Left forelimb (tissue), 1 donor: ENCODE data around the gene HDAC9.

ENCODE experiments used
- DNase-seq: peaks from one replicate; pipeline ENCODE4 v3.0.0-alpha.2; 2018; ENCODE audit warnings: low spot score

The HDAC9 gene

DNA sequence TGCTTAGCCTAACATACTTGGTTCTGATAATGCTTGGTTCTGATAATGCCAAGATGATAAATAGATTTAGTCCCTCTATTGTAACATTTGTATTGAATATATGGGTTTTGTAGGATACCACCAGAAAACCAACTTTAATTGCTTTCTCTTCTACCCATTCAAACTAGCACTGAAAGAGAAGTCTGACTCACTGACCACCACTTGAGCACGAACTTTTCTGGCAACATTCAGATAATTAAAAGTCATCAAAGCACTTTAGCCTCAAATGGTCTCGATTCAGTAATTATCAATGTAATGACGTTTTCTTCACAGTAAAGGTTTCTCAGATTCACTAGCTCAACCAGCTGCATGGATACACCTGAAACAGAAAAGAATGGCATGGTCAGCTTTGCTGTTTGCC lies 63.0 kb downstream of the HDAC9 start:
- DNase-seq = no peak

DNA sequence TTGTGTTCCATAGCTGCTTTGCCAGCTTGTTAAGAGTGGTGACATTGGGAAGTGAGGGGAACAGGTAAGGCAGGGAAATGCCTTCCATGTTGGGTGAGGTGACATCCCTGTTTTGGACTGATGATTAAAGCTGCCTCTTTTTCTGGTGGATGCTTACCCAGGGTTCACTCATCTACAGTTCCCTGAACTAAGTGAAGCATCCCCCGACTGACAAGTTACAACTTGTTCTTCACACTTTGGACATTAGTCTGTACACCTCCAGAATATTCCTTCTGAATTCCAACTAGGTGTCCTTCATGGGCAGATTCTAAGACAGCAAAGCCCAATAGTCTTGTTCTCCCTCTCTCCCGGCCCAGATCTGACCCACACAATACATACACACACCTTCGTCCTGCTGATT lies 63.4 kb downstream of the HDAC9 start:
- DNase-seq = no peak

DNA sequence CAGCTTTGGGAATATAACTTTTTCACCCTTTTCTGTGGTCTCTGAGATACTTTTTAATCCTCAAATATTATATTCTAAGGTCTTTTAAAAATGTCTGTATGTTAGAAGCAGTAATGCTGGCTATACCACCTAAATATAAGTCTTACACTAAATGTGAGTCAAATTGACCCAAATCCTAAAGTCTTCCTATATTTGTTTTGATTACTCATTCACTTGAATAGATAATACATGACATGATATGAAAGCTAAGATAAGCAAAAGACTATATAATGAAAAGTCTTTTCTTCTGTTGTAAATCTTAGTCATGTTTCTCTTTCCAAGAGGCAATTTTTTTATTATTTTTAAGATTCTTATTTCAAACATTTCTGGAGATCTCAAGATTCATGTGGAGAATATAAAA lies 64.2 kb downstream of the HDAC9 start:
- DNase-seq = no peak

DNA sequence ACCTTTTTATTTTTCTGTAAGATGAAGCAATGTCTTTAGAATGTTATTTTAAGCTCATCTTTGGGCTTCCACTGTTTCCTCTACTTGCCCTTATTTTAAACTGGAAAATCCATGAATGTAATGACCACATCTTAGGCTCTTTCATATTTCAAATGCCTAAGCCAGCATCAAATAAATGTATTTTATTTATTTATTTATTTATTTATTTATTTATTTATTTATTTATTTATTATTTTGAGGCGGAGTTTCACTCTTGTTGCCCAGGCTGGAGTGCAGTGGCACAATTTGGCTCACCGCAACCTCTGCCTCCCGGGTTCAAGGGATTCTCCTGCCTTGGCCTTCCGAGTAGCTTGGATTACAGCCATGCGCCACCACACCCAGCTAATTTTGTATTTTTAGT lies 69.2 kb downstream of the HDAC9 start:
- DNase-seq = no peak

DNA sequence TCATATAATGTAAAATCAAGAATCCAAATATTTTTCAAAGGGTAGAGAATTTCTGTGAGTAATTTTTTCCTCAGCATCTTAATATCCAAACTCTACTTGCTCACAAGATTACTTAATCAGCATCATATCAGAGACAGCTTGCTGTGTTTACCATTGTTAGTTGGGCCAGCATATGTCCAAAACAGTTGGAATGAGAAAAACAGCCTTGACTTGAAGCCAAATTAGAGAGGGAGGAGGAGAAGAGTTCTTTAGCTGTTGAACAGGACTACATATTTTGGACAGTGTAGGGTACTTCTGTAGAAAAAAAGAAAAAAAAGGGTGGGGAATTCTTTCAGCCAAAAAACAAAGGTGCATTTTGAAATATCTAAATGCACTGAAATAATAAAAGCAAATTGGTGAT lies 69.8 kb downstream of the HDAC9 start:
- no peak for DNase-seq

DNA sequence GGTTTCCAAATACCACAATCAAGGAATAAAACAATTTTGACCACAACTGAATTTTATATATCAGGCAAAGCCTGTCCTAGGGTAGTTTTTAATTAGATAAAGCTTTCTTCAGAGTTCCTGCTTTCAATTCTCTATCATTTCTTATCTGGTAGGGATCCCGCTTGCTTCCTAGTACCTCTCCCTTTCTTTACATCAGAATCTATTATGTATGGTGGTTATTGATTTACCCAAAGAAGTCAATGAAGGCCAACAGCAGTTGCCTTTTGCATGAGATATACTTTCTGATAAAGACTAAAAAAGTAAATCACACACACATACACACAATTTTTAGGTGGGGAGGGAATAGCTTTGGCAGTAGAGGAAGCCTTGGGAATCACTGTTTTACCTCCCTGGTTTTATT lies 70.7 kb downstream of the HDAC9 start:
- no peak for DNase-seq

DNA sequence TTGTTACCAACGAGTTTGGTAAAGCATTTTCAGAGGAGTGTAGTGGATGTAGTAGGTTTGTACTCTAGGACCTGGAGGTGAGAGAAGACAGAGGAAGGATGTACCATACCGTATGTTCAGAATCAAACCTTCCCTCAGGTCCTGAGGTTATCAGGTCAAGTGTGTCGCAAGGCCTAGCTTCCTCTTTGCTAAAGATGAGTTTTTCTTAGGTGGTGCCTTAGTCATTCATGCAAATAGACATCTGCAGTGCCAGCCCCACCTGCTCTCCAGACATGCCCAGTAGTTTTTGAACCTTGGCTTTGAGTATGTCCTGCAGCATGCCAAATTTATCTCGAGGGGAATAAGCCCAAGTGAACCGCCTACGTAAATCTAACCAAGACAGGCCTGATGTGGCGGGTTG lies 71.3 kb downstream of the HDAC9 start:
- DNase-seq = no peak

DNA sequence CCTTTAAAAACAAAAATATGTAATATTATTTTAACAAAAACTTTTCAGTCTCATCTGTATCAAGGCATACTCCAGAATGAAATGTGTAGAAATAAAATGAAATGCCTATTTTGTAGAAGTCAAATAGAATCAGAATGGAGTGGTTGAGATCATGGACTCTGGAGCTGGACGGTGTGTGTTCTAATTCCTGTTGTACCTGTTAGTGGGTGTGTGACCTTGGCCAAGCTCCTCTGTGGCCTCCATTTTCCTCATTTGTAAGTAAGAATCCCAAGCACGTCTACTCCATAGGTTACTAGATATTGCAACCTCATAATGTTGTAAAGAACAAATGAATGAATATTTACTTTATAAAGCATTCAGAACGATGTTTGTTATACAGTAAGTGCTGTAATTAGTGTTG lies 74.9 kb downstream of the HDAC9 start:
- no peak for DNase-seq

DNA sequence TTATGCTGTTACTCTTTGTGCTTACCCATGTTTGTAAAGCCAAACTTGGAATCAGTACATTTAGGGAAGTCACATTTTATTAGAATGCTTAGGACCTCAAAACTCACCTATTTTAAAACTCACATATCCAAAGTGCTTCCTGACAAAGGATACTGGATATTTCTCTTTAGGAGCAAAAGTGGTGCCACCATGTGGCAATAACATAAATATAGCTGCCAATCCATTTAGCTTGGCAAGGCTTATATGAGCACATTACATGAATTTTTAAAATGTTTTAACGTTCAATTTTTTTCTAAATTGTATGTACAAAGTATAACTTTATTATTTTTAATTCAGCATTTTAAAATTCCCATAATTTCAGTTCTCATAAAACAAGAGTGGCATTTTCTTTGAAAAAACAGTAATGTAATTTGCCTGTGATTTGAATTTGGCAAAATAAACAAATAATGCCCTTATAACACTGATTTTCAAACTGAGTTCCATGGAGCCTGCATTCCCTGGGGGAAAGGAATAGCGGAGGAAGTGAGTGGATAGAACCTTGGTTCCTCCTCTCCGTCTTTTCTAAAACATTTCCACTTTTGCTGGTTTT lies 75.4 kb downstream of the HDAC9 start:
- DNase-seq = no peak

DNA sequence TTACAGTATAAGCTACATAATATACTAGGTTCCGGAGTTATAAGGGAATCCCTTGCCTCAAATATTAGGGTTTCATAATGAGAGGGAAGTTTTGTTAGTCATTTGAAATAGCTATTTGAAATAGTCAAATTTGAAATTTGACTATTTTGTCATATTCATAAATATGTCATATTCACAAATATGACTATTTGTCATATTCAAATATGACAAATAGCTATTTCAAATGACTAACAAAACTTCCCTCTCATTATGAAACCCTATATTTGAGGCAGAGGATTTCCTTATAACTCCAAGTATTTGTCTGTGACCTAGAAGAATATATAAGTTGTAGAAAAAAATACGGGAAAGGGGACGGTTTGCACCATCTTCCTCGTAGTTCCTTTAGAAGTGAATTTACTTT lies 76.6 kb downstream of the HDAC9 start:
- no peak for DNase-seq

DNA sequence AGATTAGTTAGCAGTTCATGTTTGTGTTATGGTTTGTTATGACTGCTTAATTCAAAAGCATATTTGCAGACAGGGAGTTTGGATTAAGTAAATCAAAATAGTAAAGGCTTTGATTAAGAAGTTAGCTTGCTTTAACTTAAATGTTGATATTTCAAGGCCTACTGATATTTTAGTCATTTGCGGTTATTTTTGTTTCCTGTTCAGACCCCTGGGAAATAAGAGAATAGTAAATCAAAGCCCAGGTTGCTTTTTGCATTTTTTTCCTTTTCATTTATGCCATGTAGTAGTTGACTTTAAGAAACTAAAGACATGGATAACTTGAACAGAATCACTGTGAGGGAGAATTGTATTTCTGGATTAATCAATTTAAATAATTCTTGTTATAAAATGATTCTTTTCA lies 77.3 kb downstream of the HDAC9 start:
- no peak for DNase-seq

DNA sequence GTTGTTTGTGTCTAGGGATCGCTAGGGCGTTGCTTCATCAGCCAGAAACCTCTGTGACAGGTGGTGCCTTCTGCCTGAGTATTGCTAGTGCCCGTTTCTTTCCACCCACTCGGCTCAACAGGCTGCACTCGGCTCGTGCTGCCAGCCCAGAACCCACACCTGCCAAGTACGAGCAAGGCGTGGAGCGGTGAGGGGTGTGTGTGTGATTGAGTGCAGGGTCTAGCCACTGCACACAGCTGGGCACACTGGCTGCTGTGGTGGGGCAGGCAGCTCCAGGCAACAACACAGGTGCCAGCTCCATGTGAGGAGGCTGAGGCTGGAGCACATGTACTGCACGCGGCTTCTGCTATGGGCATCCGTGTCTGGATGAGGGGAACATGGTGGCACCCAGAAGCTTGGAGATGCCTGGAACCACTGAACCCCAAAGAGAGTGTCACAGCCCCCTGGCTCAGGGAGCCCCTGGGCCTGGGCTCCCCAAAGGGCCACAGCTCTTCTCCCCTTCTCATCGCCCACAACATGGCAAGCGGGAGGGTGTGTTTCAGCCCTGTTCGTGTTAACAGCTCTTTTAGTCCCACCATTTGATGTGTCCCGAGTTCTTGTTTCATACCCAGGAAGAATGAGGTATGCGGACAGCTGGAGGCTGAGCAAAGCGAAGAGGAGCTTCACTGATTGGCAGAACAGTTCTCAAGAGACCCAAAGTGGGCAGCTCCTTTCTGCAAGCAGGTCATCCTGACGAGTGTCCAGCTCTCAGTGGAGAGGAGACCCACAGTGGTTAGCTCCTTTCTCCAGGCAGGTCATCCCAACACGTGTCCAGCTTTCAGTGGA lies 78.1 kb downstream of the HDAC9 start:
- no peak for DNase-seq

DNA sequence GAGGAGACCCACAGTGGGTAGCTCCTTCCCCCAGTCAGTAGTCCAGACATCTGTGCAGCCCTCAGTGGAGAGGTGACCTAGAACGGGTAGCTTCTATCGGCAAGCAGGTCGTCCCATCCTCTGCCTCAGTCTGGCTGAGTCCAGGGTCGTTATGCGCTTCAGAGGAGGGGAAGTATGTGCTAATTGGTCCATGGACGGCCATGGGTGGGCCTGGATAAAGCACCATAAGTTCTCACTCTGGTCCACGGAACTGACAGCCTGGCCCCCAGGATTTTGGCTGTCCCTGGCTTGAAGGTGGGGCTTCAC lies 78.6 kb downstream of the HDAC9 start:
- DNase-seq = no peak

DNA sequence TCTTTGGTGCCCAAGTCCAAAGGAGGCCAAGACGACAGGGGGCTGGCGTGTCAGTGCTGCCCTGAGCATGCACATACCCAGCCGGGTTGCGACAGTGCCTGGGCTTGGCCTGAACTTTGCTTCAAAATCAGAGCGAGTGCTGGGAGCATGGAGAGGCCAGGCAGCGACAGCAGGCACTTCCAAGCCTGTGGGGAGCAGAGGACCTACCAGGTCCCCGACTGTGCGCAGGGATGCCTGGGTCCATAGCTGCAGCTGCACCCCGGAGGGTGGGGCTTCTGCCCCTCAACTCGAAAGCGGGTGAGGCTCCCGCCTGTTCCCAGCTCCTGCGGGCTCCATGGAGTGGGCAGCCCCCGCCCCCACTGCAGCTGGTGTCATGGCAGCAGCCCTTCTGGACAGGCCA lies 79.1 kb downstream of the HDAC9 start:
- no peak for DNase-seq

DNA sequence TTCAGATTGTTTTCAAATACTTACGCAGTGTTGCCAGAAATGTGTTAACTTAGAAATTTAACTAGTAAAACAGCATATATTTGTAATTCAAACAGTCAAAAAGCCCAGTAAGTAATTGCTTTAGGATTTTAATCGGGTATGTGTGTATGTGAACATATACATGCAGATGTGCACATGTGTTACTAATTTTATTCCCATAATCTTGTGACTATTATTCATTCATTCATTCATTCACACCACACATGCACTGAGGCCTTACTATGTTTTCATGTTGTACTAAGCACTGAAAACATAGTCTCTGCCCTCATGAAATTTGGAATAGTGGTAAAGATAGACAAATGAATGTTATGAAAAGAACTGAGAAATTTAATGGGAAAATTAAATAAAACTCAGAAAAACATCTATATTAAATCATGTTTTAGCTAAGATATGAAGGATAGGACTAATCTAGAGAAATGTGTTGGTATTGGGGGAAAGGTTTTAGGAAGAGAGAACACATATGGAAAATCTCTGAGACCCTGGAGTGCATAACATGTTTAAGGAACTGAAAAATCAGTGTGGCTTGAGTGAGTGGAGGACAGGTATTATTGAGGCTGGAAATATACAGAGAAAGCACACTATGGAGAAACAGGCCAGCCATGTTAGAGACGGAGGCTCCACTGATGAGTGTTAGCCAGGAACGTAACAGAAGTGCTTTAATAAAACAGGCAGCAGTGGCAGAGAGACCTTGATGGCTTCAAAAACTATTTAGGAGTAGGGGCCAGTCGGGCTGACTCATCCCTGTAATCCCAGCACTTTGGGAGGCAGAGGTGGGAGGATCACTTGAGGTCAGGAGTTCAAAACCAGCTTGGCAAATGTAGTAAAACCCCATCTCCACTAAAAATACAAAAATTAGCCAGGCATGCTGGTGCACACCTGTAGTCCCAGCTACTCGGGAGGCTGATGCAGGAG lies 80.3 kb downstream of the HDAC9 start:
- no peak for DNase-seq

DNA sequence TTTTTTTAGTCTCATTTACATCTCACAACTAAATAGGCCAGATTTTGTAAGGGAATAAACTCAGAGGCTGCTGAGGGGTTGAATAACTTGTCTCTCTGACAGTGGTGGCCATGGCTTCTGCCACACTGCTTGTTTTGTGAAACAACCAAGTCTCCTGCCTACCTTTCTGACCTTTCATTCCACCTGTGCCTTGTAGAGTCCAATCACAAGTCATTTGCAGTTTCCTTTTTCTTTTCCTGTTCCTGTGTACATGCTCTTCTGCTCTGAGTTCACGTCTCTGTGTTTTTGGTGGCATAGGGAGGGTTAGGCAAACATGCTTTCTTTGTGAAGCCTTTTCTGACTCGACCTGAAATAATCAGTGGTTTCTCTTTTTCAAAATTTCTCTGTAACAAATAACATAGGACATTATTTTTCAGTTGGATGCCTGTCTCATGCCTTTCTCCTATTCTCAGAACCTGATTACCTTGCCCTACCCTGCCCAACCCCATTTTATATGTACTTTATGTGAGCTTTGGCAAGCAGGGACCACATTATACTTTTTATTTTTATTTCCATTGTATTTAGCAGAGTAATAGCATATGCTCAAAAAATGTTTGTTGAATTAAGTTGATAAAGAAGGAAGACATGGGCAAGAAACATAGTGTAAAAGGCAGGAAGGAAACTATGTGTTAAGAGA lies 81.7 kb downstream of the HDAC9 start:
- DNase-seq = no peak

DNA sequence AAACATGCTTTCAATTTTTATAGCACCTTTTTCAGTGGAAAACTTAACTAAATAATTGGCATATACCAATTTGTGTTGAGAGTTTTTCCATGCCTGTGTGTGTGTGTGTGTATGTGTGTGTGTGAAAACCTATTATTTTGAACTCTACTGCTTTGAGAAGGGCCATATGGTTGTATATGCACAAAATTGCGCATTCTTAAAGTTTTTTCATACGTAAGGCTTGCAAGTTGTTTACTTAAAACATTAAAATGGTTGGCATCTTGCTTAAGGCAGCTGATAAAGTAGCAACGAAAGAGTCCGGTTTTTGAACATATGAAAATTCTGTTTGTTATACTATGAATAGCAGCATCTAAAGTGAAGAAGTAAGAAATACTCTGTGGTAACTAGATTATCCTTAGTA lies 84.1 kb downstream of the HDAC9 start:
- DNase-seq = no peak

DNA sequence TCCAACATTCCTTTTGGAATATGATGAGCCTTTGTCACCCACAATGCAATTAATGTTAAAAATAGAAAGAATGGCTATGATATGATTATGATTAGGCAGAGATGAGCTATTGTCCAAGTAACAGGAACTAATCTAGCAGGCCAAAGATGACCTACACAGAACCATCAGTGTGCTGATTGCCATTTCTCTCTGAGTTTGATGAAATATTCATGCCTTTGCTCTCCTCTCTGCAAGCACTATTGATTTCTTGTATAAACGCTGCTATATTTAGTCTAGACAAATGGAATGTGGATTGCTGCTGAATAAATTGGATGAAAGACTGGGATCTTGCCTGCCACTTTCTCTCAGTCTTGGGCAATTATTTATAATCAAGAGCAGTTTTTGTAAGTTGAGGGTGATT lies 85.4 kb downstream of the HDAC9 start:
- DNase-seq = no peak

DNA sequence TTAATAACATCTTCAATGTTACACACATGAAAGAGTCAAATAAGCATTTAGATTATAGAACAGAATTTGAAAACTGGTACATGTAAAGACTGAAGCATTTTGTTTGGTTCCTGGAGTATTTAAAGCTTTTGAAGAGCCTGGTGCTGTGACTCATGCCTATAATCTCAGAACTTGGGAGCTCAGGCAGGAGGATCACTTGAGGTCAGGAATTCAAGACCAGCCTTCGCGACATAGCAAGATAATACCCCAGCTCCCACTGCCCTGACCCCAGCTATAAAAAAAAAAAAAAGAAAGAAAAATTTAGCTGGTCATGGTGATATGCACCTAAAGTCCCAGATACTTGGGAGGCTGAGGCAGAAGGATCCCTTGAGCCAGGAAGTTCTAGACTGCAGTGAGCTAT lies 87.8 kb downstream of the HDAC9 start:
- DNase-seq = no peak

DNA sequence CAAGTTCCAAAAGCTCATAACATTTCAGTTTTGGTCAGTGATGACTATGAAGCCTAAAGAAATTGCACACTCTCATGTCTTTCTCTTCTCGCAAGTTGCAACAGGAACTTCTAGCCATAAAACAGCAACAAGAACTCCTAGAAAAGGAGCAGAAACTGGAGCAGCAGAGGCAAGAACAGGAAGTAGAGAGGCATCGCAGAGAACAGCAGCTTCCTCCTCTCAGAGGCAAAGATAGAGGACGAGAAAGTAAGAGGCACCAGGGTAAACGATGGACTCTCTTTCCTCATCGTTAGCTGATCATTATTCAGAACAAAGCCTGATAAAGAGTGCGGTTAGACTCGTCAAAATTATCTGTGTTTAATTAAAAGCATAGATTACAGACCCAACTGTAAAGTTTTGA lies 94.7 kb downstream of the HDAC9 start:
- DNase-seq = no peak

DNA sequence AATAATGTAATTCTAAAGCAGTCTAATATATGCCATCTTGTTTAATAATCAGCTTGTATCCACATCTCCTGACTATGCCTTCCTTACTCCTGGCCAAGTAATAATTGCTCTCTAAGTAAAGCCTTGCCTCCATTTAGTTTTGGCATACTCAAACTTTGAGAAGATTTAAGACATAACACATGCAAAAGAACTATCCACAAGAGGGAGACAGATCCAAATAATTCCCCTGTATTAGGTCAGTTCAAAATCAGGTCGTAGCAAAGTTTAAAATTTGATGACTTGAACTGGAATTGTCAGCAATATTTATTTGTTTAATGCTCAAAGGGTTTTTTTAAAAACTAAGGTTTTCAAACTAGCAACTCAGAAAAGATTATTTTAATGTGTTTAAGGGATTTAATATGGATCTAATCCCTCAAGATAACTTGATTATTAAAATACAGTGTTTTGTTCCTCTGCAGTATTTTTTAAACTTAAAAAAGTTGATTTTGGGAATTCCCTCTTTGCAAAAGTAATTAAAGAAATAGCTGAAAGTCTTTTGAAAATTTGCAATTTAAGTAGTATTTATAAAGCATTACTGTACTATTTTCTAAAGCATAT lies 95.3 kb downstream of the HDAC9 start:
- no peak for DNase-seq

DNA sequence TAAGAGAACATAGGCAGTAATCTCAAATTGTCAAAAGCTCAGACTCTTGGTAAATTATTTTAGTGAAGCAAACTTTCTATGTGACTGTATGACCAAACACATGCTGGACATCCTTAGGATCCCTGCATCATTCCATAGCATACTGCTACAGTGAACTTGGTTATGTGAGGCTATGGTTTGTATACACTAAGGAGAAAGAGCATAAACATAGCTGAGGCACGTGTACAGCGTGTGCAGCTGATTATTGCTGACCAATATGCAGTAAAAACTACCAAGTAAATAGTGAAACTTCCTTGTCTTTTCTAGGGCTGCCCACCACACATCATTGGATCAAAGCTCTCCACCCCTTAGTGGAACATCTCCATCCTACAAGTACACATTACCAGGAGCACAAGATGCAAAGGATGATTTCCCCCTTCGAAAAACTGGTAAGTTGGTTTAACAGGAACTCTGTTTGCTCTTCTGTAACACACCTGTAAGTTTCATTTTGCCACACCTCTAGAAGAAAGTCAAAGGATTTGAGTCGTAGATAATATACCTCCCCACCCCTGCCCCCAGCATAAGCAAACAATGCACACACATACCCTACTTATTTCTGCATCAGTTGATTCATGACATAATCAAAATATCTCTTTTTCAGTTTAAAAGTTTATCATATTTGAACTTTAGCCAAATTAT lies 98.2 kb downstream of the HDAC9 start:
- DNase-seq = no peak
